ENCODE data around the gene PRKACA.

PRKACA gene

DNA sequence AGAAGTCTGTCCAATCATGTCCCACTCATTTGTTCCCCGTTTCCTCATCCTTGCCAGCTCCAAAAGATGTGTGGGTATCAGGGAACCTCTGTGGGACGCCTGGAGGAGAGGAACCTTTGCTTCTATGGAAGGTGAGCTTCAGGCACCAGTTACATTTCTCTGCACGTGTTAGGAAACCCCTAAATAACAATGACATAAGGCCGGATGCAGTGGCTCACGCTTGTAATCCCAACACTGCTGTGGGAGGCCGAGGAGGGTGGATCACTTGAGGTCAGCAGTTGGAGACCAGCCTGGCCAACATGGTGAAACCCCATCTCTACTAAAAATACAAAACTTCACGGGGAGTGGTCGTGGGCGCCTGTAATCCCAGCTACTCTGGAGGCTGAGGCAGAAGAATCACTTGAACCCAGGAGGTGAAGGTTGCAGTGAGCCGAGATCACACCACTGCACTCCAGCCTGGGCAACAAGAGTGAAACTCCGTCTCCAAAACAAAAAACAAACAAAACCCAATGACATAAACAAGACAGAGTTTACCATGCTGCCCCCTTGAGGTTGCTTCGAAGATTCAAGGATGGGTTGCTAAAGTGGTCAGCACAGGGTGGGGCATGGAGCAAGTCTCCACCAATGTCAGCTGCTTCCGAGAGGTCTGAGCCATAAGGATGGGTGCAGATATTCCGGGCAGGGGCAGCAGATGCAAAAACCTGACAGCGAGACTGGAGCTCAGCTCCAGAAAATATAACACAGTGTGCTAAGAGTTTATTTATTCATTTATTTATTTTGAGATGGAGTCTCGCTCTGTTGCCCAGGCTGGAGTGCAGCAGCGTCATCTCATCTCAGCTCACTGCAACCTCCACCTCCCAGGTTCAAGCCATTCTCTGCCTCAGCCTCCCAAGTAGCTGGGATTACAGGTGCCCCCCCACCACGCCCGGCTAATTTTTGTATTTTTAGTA, 74.6 kb downstream of the PRKACA start:
- peak; percentile 47 for DNase-seq

Data from fibroblast of skin of back (primary cell).